HG03196 (cell line): ENCODE results near the gene CES4A.
"Not testable (repeated sequence)": the region's sequence is repeated elsewhere in the genome, so short reads cannot be mapped to it uniquely, and the experiment has no call there.

Source experiments
- ATAC-seq: cut with Tn5 transposase; IDR thresholded peaks from one replicate; pipeline ENCODE4 v1.9.1; 2021; ENCODE audit not compliant: unreplicated experiment

CES4A gene

GRCh38 chr16:66988197-66988788, at the start of gene CES4A:
Gene CES4A (plus strand): TSS chr16:66988589. CDS start chr16:66988773, 184 bp downstream.
- no peak for ATAC-seq

- no peak for ATAC-seq
Observed at GRCh38 chr16:66939366-66939765, 49.0 kb upstream of the CES4A start.

GRCh38 chr16:66940236-66940635, 48.2 kb upstream of the CES4A start:
- no peak for ATAC-seq

- ATAC-seq: no peak
Observed at GRCh38 chr16:66942981-66943380, 45.4 kb upstream of the CES4A start.

GRCh38 chr16:66943426-66944053, 44.8 kb upstream of the CES4A start:
- ATAC-seq: no peak

- no peak for ATAC-seq
Observed at GRCh38 chr16:66944054-66944441, 44.3 kb upstream of the CES4A start.

- not testable (repeated sequence) for ATAC-seq
Observed at GRCh38 chr16:66944971-66945370, 43.4 kb upstream of the CES4A start.

GRCh38 chr16:66945939-66946338, 42.5 kb upstream of the CES4A start:
- no peak for ATAC-seq

- ATAC-seq: no peak
Observed at GRCh38 chr16:66946541-66946940, 41.8 kb upstream of the CES4A start.

GRCh38 chr16:66946974-66947301, 41.5 kb upstream of the CES4A start:
- ATAC-seq: no peak

GRCh38 chr16:66947302-66948065, 40.9 kb upstream of the CES4A start:
- ATAC-seq: peak; percentile 43

GRCh38 chr16:66948134-66948836, 40.1 kb upstream of the CES4A start:
- ATAC-seq: no peak

- ATAC-seq: no peak
Observed at GRCh38 chr16:66948837-66949225, 39.6 kb upstream of the CES4A start.

GRCh38 chr16:66949472-66949871, 38.9 kb upstream of the CES4A start:
- ATAC-seq: no peak

- ATAC-seq: no peak
Observed at GRCh38 chr16:66950437-66950836, 38.0 kb upstream of the CES4A start.

GRCh38 chr16:66950971-66951790, 37.2 kb upstream of the CES4A start:
- ATAC-seq: no peak

- ATAC-seq: no peak
Observed at GRCh38 chr16:66952430-66953110, 35.8 kb upstream of the CES4A start.

- no peak for ATAC-seq
Observed at GRCh38 chr16:66953462-66954096, 34.8 kb upstream of the CES4A start.

- no peak for ATAC-seq
Observed at GRCh38 chr16:66954097-66954659, 34.2 kb upstream of the CES4A start.
